ENCODE results near the gene PMS2. TPM values are rescaled to one million over a fixed set of nuclear protein-coding genes. Genes with fewer than 3 reads are reported as not detected.

The PMS2 gene
- total and polyA plus RNA-seq, 9 of the 15 experiments (the other 6 are each of a cell fraction or from before 2014, with no cell fraction given) = 4.9 to 27.6 (median 16.5) TPM

GRCh38 chr7:6015917-6016652, 7.2 kb upstream of the PMS2 start (continued):
- TF ChIP-seq VEZF1 (CRISPR knock-in tag; IDR thresholded peaks at IDR 0.05) = no peak
- no peak for TF ChIP-seq ZNF224 (CRISPR knock-in tag; IDR thresholded peaks at IDR 0.05)
- TF ChIP-seq ATF4 (CRISPR knock-in tag; IDR thresholded peaks at IDR 0.05) = peak; percentile 98
- TF ChIP-seq GATA2 (CRISPR knock-in tag; IDR thresholded peaks at IDR 0.05) = no peak
- TF ChIP-seq CHD2 (IDR thresholded peaks at IDR 0.05; ENCODE audit: low read depth, low read length) = no peak
- peak; percentile 95 for TF ChIP-seq ZSCAN32 (CRISPR knock-in tag; IDR thresholded peaks at IDR 0.05)
- TF ChIP-seq ZMIZ1 (IDR thresholded peaks at IDR 0.05; ENCODE audit: low read depth in 2 of 2, low read length in 2 of 2) = no peak
- no peak for TF ChIP-seq CTCFL (IDR thresholded peaks at IDR 0.05; ENCODE audit: borderline replicate concordance, insufficient read depth, low read depth, low read length, poor library complexity, severe bottlenecking)
- 0 out of 2 replicates have a peak, but pooled peaks have one; percentile 43 for TF ChIP-seq GTF2A2 (tag; IDR thresholded peaks at IDR 0.05)
- TF ChIP-seq NBN (IDR thresholded peaks at IDR 0.05; ENCODE audit: low read depth) = peak; percentile 31; the same call in 1 of the 2 replicates
- TF ChIP-seq MCM7 (IDR thresholded peaks at IDR 0.05) = no peak
- TF ChIP-seq BACH1 (tag; IDR thresholded peaks at IDR 0.05) = peak; percentile 87
- TF ChIP-seq ZBTB2 (IDR thresholded peaks at IDR 0.05) = no peak
- TF ChIP-seq HNRNPL (IDR thresholded peaks at IDR 0.05; ENCODE audit: low read depth, low read length) = no peak
- TF ChIP-seq PURB (CRISPR knock-in tag; IDR thresholded peaks at IDR 0.05; ENCODE audit: low read depth) = no peak
- no peak for TF ChIP-seq CHD1 (IDR thresholded peaks at IDR 0.05; ENCODE audit: low read length)
- no peak for TF ChIP-seq SAP30 (IDR thresholded peaks at IDR 0.05; ENCODE audit: borderline replicate concordance, insufficient read depth, low read depth, low read length, poor library complexity, severe bottlenecking)
- no peak for TF ChIP-seq STAT5B (CRISPR knock-in tag; IDR thresholded peaks at IDR 0.05)
